IMR-90 (cell line): ENCODE data around the gene PKD1. TPM values are rescaled to one million over a fixed set of nuclear protein-coding genes. Genes with fewer than 3 reads are reported as not detected.
A peak's percentile ranks its signal among the peaks of the same experiment; 100 is the strongest.

Source experiments
- ATAC-seq: fragments of 200-7000 bp; cut with Tn5 transposase; 2 replicates; pipeline ENCODE4 v1.9.1; 2020; ENCODE audit warnings: low read depth, mild to moderate bottlenecking, moderate library complexity
- BruUV-seq: library from RNA; stranded (reverse); fragments of 400-500 nt; replicated peaks from 2 replicates; lab custom pipeline; 2021; lab: Mats Ljungman, UMichigan
- CTCF ChIA-PET: fragments of 300-600 bp; formaldehyde crosslinking; extraction: SDS; loops from one replicate; lab custom pipeline; 2021; ENCODE audit warnings: antibody characterized with exemption; lab: Yijun Ruan, JAX
- POLR2A ChIA-PET: fragments of 300-600 bp; sonication (Branson Sonifier 250); formaldehyde crosslinking; loops from one replicate; lab custom pipeline; 2022; ENCODE audit warnings: antibody characterized with exemption; ENCODE audit not compliant: unreplicated experiment; lab: Charles Lee
- DNase-seq: peaks from one replicate; pipeline ENCODE4 v3.0.0; 2013
- H2AFZ ChIP-seq: replicated peaks from 2 replicates; pipeline ENCODE3; 2013; ENCODE audit warnings: low read length, mild to moderate bottlenecking; ENCODE audit not compliant: poor library complexity
- H2AK5ac ChIP-seq: 2 replicates; pipeline ENCODE4 v1.6.1; 2013; ENCODE audit warnings: low read depth, low read length, inconsistent platforms
- H2AK9ac ChIP-seq: replicated peaks from 2 replicates; pipeline ENCODE3; 2013; ENCODE audit warnings: mild to moderate bottlenecking, low read depth, low read length, moderate library complexity; ENCODE audit not compliant: poor library complexity
- H2BK120ac ChIP-seq: 2 replicates; pipeline ENCODE4 v1.6.1; 2013; ENCODE audit warnings: low read depth, low read length, inconsistent platforms
- H2BK15ac ChIP-seq: 3 replicates; pipeline ENCODE4 v1.6.1; 2013; ENCODE audit warnings: low read depth, low read length, inconsistent platforms
- H2BK20ac ChIP-seq: 2 replicates; pipeline ENCODE4 v1.6.1; 2013; ENCODE audit warnings: low read depth, mild to moderate bottlenecking, inconsistent platforms, low read length, moderate library complexity
- H2BK5ac ChIP-seq: 2 replicates; pipeline ENCODE4 v1.6.1; 2013; ENCODE audit warnings: mild to moderate bottlenecking, low read depth, low read length, inconsistent platforms; ENCODE audit not compliant: poor library complexity, severe bottlenecking
- H3K14ac ChIP-seq: replicated peaks from 2 replicates; pipeline ENCODE4 v1.6.1; 2013; ENCODE audit warnings: low read depth, low read length, inconsistent platforms
- H3K18ac ChIP-seq: 2 replicates; pipeline ENCODE4 v1.6.1; 2013; ENCODE audit warnings: low read depth, low read length, control low read depth
- H3K23ac ChIP-seq: 2 replicates; pipeline ENCODE4 v1.6.1; 2013; ENCODE audit warnings: low read depth, low read length, inconsistent platforms
- H3K27ac ChIP-seq: 2 replicates; pipeline ENCODE4 v1.5.1; 2013; ENCODE audit warnings: mild to moderate bottlenecking, control low read depth, low read length; ENCODE audit not compliant: insufficient read depth
- H3K27me3 ChIP-seq: 2 replicates; pipeline ENCODE4 v1.6.1; 2013; ENCODE audit warnings: low read length; ENCODE audit not compliant: control insufficient read depth, insufficient read depth
- H3K36me3 ChIP-seq: 2 replicates; pipeline ENCODE4 v1.6.1; 2013; ENCODE audit warnings: low read length, mixed read lengths; ENCODE audit not compliant: control insufficient read depth, insufficient read depth
- H3K4ac ChIP-seq: 2 replicates; pipeline ENCODE4 v1.6.1; 2013; ENCODE audit warnings: low read depth, low read length, inconsistent platforms
- H3K4me1 ChIP-seq: 2 replicates; pipeline ENCODE4 v1.6.1; 2013; ENCODE audit warnings: low read length, mixed read lengths; ENCODE audit not compliant: control insufficient read depth, insufficient read depth
- H3K4me2 ChIP-seq: 2 replicates; pipeline ENCODE4 v1.6.1; 2013; ENCODE audit warnings: low read depth, mild to moderate bottlenecking, control low read depth, low read length, moderate library complexity
- H3K4me3 ChIP-seq: 2 replicates; pipeline ENCODE4 v1.5.1; 2013; ENCODE audit warnings: low read depth, mild to moderate bottlenecking, control low read depth, low read length, moderate library complexity; ENCODE audit not compliant: insufficient read depth
- H3K56ac ChIP-seq: 2 replicates; pipeline ENCODE4 v1.6.1; 2013; ENCODE audit warnings: low read length, inconsistent platforms; ENCODE audit not compliant: insufficient read depth; ENCODE audit errors: extremely low read depth
- H3K79me1 ChIP-seq, 2 experiments: 2 replicates each; pipeline ENCODE4 v1.6.1; 2013; ENCODE audit warnings: low read length in 2 of 2, inconsistent platforms in 1 of 2, low read depth in 1 of 2
- H3K9ac ChIP-seq: 2 replicates; pipeline ENCODE4 v1.6.1; 2013; ENCODE audit warnings: low read depth, low read length, control low read depth
- H3K9me1 ChIP-seq: 2 replicates; pipeline ENCODE4 v1.6.1; 2013; ENCODE audit warnings: low read length, inconsistent platforms; ENCODE audit not compliant: insufficient read depth
- H3K9me3 ChIP-seq: 2 replicates; pipeline ENCODE4 v1.6.1; 2013; ENCODE audit warnings: low read length; ENCODE audit not compliant: control insufficient read depth, insufficient read depth
- H4K20me1 ChIP-seq: 2 replicates; pipeline ENCODE4 v1.6.1; 2013; ENCODE audit warnings: low read length, inconsistent platforms; ENCODE audit not compliant: insufficient read depth
- H4K5ac ChIP-seq: 2 replicates; pipeline ENCODE4 v1.6.1; 2013; ENCODE audit warnings: mild to moderate bottlenecking, low read depth, low read length, control low read depth
- H4K8ac ChIP-seq, 2 experiments: 2 replicates each; pipeline ENCODE4 v1.6.1; 2013; ENCODE audit warnings: low read depth in 2 of 2, low read length in 2 of 2, control low read depth in 1 of 2, inconsistent platforms in 1 of 2
- H4K91ac ChIP-seq: 2 replicates; pipeline ENCODE4 v1.6.1; 2013; ENCODE audit warnings: low read depth, low read length, inconsistent platforms; ENCODE audit not compliant: insufficient read depth
- MAZ ChIP-seq: IDR thresholded peaks from 2 replicates; pipeline ENCODE4 v1.6.1; 2012; ENCODE audit warnings: low read depth, mild to moderate bottlenecking, low read length, improper control_type of control experiment, moderate library complexity, borderline replicate concordance
- WGBS, 2 experiments: methylation state at CpG; one replicate each; pipeline versions ENCODE4 v1.1.5 to v1.1.7; 2013; ENCODE audit warnings: missing lambda C conversion rate in 2 of 2; ENCODE audit not compliant: insufficient read length in 1 of 2; ENCODE audit errors: extremely low coverage in 2 of 2; 5-methylcytosine and 5-hydroxymethylcytosine counted together
- dilution Hi-C: fragments of 300-500 bp; cut with HindIII; formaldehyde crosslinking; loops from one replicate; pipeline ENCODE4 v1.14.3; 2018; ENCODE audit warnings: low sequenced_read_pairs; ENCODE audit not compliant: unreplicated experiment
- in situ Hi-C: fragments of 300-500 bp; cut with MboI; formaldehyde crosslinking; loops from 3 replicates; pipeline ENCODE4 v1.14.3; 2019; ENCODE audit warnings: low sequenced_read_pairs, inconsistent platforms, mixed read lengths
- intact Hi-C: fragments of 100-400 bp; cut with micrococcal nuclease; formaldehyde crosslinking; loops from 2 replicates; pipeline ENCODE4 v1.10.0; 2022
- polyA plus RNA-seq, 3 experiments: library from polyadenylated mRNA; depleted of rRNA; stranded (reverse); fragments of >200 nt; gene quantifications; 2 replicates each; pipeline ENCODE4 v1.2.3, GENCODE V29; 2012; ENCODE audit warnings: low replicate concordance in 1 of 3
- total RNA-seq: library from RNA; depleted of rRNA; stranded (reverse); fragments of >200 nt; gene quantifications from 2 replicates; pipeline ENCODE4 v1.2.3, GENCODE V29; 2012
- TF ChIP-seq, protein P1 (sequence below): fragments of 150-350 bp; IDR thresholded peaks from 2 replicates; pipeline ENCODE4 v1.6.1; 2017; ENCODE audit warnings: mild to moderate bottlenecking, antibody characterized with exemption, low read length, low read depth

The PKD1 gene
- total and polyA plus RNA-seq, 2 of the 4 experiments (the other 2 are of a cell fraction): 7.9 to 97.3 TPM

DNA sequence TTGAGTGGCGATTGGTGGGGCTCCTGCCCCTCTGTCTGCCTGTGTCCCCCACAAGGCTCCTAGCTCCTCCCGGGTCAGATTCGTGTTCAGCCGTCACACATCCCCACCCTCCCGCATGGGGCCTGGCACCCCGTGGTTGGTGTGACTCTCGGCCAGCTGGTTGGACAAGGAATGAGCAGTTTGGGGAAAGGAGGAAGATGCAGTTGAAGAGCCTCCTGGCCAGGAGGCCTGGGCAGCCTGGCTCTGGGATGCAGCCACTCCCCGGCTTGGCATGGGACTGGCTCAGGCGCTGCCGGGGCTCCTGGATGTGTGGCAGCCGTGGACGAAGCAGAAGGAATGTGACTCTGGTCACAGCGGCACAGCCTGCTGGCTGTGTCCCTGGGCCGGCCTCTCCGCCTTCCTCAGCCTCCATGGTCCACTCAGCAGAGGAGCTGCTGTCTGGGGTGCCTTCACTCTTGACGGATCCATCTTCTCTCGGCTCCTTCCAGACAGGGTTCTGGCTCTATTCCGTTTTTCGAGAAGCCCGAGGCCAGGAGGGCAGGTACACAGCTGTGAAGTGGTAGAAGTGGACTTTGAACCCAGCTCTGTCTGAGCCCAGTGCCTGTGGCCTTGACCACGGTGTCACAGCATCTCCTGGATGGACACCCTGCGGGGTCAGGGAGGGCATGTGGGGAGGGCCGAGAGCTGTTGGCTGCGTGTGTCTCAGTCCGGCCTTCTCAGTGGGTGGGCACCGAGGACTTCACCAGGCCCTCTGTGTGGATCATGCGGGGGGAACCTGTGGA is 22.0 kb upstream of the PKD1 start:
- intact Hi-C loops (no loop called here), in situ Hi-C loops (no loop called here)
- CTCF ChIA-PET: no interaction called here

More for the DNA sequence above, 22.0 kb upstream of the PKD1 start:
- POLR2A ChIA-PET: no interaction called here
- Histone ChIP-seq H2BK20ac (no peak overlapping the region), H3K4ac (no peak overlapping the region), H2AK5ac (peak overlapping the region; percentile 32; the same call in 1 of the 2 replicates), H3K4me3 (no peak overlapping the region), H3K4me1 (peaks cover 45% of the 10 kb centered on the region), H3K79me1 (peaks cover 0 to 82% of the 10 kb centered on the region in 2 experiments; a peak in 3 of 4 replicates), H4K20me1 (peaks cover 86% of the 10 kb centered on the region), H3K18ac (no peak overlapping the region), H3K27me3 (no peaks in the 10 kb centered on the region), H3K9me3 (no peaks in the 10 kb centered on the region), H4K8ac (no peak overlapping the region), H3K4me2 (no peak overlapping the region; the same call in 1 of the 2 replicates), H2BK15ac (no peak overlapping the region), H3K27ac (0 out of 2 replicates have a peak overlapping the region, but pooled peaks have one; percentile 67), H2AFZ (no peak overlapping the region), H3K36me3 (peaks cover 19% of the 10 kb centered on the region), H2BK120ac (no peak overlapping the region), H3K9ac (no peak overlapping the region), H2BK5ac (no peak overlapping the region), H4K91ac (no peak overlapping the region), H3K14ac (no peak overlapping the region), H4K5ac (no peak overlapping the region), H3K56ac (no peak overlapping the region), H3K23ac (0 out of 2 replicates have a peak overlapping the region, but pooled peaks have one; percentile 41), H2AK9ac (peak overlapping the region; percentile 43), H3K9me1 (0 out of 2 replicates have a peak, but pooled peaks cover 6% of the 10 kb centered on the region)
- DNase-seq (no peak), ATAC-seq (no peak)
- 83% methylated on average over 8 of the region's 27 CpGs; no CpG with 5 or more reads in 1 of the 2 experiments for WGBS, 2 experiments
- dilution Hi-C loops: no loop called here
- no TSS peak for BruUV-seq
- TF ChIP-seq, protein P1, sequence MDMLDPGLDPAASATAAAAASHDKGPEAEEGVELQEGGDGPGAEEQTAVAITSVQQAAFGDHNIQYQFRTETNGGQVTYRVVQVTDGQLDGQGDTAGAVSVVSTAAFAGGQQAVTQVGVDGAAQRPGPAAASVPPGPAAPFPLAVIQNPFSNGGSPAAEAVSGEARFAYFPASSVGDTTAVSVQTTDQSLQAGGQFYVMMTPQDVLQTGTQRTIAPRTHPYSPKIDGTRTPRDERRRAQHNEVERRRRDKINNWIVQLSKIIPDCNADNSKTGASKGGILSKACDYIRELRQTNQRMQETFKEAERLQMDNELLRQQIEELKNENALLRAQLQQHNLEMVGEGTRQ: no peak
- no peak for TF ChIP-seq MAZ
